Natural killer cell (primary cell): Measurements from ENCODE around the gene CIZ1. TPM values are rescaled to one million over a fixed set of nuclear protein-coding genes. Genes with fewer than 3 reads are reported as not detected.

ENCODE experiments used
- ATAC-seq, 3 donors: fragments of 150-1000 bp in 2 of 3; fragments of 200-7000 bp in 1 of 3; cut with Tn5 transposase; 1 replicate in 1 of 3; 2 replicates in 2 of 3; pipeline ENCODE4 v1.10.0; 2021; ENCODE audit warnings: mild to moderate bottlenecking in 2 of 3, moderate library complexity in 2 of 3
- DNase-seq, 2 donors: peaks; one replicate each; pipeline versions ENCODE4 v3.0.0 to v3.0.0-alpha.2; 2013 to 2021; ENCODE audit warnings: mixed read lengths in 1 of 2
- H3K27ac ChIP-seq: one replicate; pipeline ENCODE4 v1.5.1; 2013; ENCODE audit warnings: mild to moderate bottlenecking, low read length
- H3K27me3 ChIP-seq: one replicate; pipeline ENCODE4 v1.6.1; 2013; ENCODE audit warnings: low read length; ENCODE audit not compliant: control insufficient read depth, insufficient read depth
- H3K36me3 ChIP-seq: one replicate; pipeline ENCODE4 v1.6.1; 2013; ENCODE audit warnings: low read length; ENCODE audit not compliant: control insufficient read depth, insufficient read depth
- H3K4me1 ChIP-seq: one replicate; pipeline ENCODE4 v1.6.1; 2013; ENCODE audit warnings: low read length; ENCODE audit not compliant: control insufficient read depth, insufficient read depth
- H3K4me3 ChIP-seq: one replicate; pipeline ENCODE4 v1.5.1; 2013; ENCODE audit warnings: low read length
- H3K9me3 ChIP-seq: one replicate; pipeline ENCODE4 v1.6.1; 2013; ENCODE audit warnings: low read length; ENCODE audit not compliant: control insufficient read depth, insufficient read depth
- H3K27ac Mint-ChIP-seq, 2 donors: one replicate each; pipeline ENCODE4 v1.8.0; 2022; ENCODE audit warnings: mild to moderate bottlenecking in 2 of 2, mixed read lengths in 2 of 2, moderate library complexity in 1 of 2
- H3K27me3 Mint-ChIP-seq, 2 donors: one replicate each; pipeline ENCODE4 v1.8.0; 2022; ENCODE audit warnings: low read depth in 2 of 2, mixed read lengths in 2 of 2
- H3K36me3 Mint-ChIP-seq: one replicate; pipeline ENCODE4 v1.8.0; 2022; ENCODE audit warnings: mixed read lengths
- H3K4me1 Mint-ChIP-seq, 2 donors: one replicate each; pipeline ENCODE4 v1.8.0; 2022; ENCODE audit warnings: mixed read lengths in 2 of 2
- H3K4me3 Mint-ChIP-seq: one replicate; pipeline ENCODE4 v1.8.0; 2022; ENCODE audit warnings: mild to moderate bottlenecking, moderate library complexity, mixed read lengths
- H3K9me3 Mint-ChIP-seq, 2 donors: one replicate each; pipeline ENCODE4 v1.8.0; 2022; ENCODE audit warnings: mixed read lengths in 2 of 2
- WGBS: methylation state at CpG from one replicate; pipeline ENCODE4 v1.1.7; 2013; ENCODE audit warnings: missing lambda C conversion rate; ENCODE audit not compliant: insufficient coverage; 5-methylcytosine and 5-hydroxymethylcytosine counted together
- intact Hi-C: fragments of 100-400 bp; cut with micrococcal nuclease; formaldehyde crosslinking; loops from one replicate; pipeline ENCODE4 v1.14.2; 2022
- total RNA-seq, 4 donors: library from RNA; stranded (reverse); fragments of 120-200 nt in 1 of 4; gene quantifications; one replicate each; pipeline versions ENCODE4 v1.2.3 to v1.2.4, GENCODE V29; 2013 to 2022
- TF ChIP-seq, protein P1 (sequence below): fragments of 200-600 bp; IDR thresholded peaks from one replicate; pipeline ENCODE4 v1.8.0; 2022; ENCODE audit warnings: antibody characterized with exemption

The CIZ1 gene
- total RNA-seq, 3 donors from 2014 or later (not counting 1 experiment from before 2014, with no cell fraction given): 152 to 165 (median 159) TPM

DNA sequence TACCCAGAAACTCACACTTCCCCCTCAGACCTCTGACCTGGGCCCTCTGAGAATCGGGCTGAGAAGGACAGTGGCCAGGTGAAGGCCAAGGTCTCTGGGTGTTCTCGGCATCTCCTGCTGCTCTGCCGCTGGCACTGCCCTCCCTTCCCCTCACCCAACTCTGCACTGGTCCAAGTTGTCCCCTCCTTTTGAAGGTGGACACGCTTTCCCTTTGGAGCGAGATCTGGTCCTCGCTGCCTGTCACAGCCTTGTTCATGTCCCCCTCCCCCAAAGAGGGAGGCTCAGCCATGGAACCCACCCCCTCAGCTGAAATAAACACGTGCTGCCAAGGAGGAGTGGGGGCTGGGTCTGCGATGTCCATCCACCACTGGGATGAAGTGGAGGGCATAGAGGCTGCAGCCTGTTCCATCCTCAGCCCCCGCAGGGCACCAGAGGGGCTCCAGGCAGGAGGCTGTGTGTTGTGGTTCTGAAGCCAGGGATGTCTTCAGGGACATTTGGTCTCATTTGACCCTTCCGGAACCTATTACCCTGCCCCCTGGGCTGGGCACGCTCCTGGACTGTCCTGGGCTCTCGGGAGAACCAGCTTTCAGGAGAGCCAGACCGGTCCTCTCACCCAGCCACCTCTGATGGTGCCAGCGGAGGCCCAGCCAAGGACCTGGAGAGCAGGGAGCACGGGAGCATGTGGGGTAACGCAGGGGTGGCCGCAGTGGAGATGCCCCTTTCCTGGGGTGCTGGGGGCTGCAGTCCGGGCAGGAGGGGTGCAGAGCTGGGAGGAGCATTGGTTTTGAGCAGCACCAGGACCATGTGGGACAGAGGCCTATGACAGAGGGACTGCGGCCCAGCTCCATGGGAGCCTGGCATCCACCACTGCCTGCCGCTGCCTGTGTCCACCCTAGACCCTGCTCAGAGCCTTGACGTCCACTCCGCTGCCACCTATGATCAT lies 46.9 kb downstream of the CIZ1 start:
- H3K27ac Mint-ChIP-seq: no peak overlapping the region
- Histone ChIP-seq H3K4me3 (no peak overlapping the region), H3K27ac (no peak overlapping the region), H3K9me3 (no peaks in the 10 kb centered on the region), H3K4me1 (no peaks in the 10 kb centered on the region), H3K36me3 (no peaks in the 10 kb centered on the region), H3K27me3 (no peaks in the 10 kb centered on the region)
- WGBS: 92% methylated on average over 22 of the region's 22 CpGs
- ATAC-seq (no peak), DNase-seq (no peak)
- no peaks in the 10 kb centered on the region for H3K4me1 Mint-ChIP-seq
- H3K36me3 Mint-ChIP-seq: no peaks in the 10 kb centered on the region
- TF ChIP-seq, protein P1, sequence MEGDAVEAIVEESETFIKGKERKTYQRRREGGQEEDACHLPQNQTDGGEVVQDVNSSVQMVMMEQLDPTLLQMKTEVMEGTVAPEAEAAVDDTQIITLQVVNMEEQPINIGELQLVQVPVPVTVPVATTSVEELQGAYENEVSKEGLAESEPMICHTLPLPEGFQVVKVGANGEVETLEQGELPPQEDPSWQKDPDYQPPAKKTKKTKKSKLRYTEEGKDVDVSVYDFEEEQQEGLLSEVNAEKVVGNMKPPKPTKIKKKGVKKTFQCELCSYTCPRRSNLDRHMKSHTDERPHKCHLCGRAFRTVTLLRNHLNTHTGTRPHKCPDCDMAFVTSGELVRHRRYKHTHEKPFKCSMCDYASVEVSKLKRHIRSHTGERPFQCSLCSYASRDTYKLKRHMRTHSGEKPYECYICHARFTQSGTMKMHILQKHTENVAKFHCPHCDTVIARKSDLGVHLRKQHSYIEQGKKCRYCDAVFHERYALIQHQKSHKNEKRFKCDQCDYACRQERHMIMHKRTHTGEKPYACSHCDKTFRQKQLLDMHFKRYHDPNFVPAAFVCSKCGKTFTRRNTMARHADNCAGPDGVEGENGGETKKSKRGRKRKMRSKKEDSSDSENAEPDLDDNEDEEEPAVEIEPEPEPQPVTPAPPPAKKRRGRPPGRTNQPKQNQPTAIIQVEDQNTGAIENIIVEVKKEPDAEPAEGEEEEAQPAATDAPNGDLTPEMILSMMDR: no peak
- H3K9me3 Mint-ChIP-seq: no peaks in the 10 kb centered on the region
- no peak overlapping the region for H3K4me3 Mint-ChIP-seq
- intact Hi-C loops: no loop called here
- H3K27me3 Mint-ChIP-seq: no peaks in the 10 kb centered on the region

DNA sequence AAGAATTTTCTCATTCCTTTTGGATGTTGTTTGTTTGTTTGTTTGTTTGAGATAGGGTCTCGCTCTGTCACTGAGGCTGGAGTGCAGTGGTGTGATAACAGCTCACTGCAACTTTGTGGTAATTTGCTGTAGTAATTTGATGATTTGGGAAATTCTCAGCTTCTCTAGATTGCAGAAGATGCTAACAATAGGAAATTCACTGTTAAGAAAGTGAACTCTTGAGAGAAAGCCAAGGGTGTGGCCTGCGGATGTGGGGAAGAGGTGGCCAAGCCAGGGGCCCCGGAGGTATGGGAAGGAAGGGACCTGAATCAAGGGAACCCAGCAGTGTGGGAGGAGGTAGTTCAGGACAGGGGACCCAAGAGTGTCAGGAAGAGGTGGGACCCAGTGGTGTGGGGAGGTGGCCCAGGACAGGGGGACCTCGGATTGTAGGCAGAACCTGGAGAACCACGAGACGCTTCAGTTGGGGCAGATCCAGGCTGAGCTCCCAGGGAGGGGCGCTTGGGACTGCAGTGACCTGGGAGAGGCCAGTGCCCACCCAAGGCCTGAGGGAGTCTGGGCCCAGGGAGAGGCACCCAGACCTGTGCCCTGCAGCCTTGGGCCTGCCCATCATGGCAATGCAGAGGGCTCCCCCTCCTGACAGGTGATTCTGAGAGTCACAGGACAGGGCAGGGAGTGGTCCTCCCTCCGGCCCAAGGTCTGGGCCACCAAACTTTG lies 47.7 kb downstream of the CIZ1 start:
- H3K27me3 Mint-ChIP-seq: no peaks in the 10 kb centered on the region
- no peak overlapping the region for H3K4me3 ChIP-seq
- H3K4me1 ChIP-seq: no peaks in the 10 kb centered on the region
- TF ChIP-seq, protein P1: no peak
- no peaks in the 10 kb centered on the region for H3K9me3 Mint-ChIP-seq
- ATAC-seq (no peak), DNase-seq (no peak)
- intact Hi-C loops: no loop called here
- H3K4me1 Mint-ChIP-seq: no peaks in the 10 kb centered on the region
- H3K9me3 ChIP-seq: no peaks in the 10 kb centered on the region
- no peak overlapping the region for H3K4me3 Mint-ChIP-seq
- H3K27ac Mint-ChIP-seq: no peak overlapping the region
- no peaks in the 10 kb centered on the region for H3K36me3 Mint-ChIP-seq
- no peak overlapping the region for H3K27ac ChIP-seq
- 89% methylated on average over 8 of the region's 8 CpGs for WGBS
- H3K27me3 ChIP-seq: no peaks in the 10 kb centered on the region
- no peaks in the 10 kb centered on the region for H3K36me3 ChIP-seq

DNA sequence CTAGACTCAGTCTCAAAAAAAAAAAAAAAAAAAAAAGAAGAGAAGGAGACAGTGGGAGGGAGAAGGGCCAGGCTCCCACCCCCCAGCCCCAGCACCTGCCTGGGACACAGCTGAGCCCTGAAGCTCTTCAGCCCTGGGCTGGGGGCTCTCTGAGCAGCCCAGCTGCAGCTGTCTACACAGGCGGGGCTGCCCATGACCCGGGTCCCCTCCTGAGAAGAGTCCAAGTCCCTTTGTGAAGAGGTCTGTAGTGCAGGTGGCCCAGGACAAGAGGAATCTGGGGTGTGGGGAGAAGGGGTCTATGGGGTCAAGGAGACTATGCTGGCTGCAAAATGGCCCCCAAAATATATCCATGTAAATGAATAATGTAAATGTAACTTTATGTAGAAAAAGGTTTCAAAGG lies 48.8 kb downstream of the CIZ1 start:
- Histone ChIP-seq H3K27me3 (no peaks in the 10 kb centered on the region), H3K9me3 (no peaks in the 10 kb centered on the region), H3K36me3 (no peaks in the 10 kb centered on the region), H3K27ac (no peak overlapping the region), H3K4me3 (no peak overlapping the region), H3K4me1 (no peaks in the 10 kb centered on the region)
- DNase-seq (no peak), ATAC-seq (no peak)
- TF ChIP-seq, protein P1: no peak
- Mint-ChIP-seq H3K4me3 (no peak overlapping the region), H3K27me3 (peaks cover 0 to 2% of the 10 kb centered on the region in 2 donors), H3K9me3 (no peaks in the 10 kb centered on the region), H3K27ac (no peak overlapping the region), H3K36me3 (no peaks in the 10 kb centered on the region), H3K4me1 (no peaks in the 10 kb centered on the region)
- WGBS: 83% methylated on average over 2 of the region's 2 CpGs
- intact Hi-C loops: no loop called here
